Testis (tissue), 3 donors: Measurements from ENCODE around the gene GLT1D1. TPM values are rescaled to one million over a fixed set of nuclear protein-coding genes. Genes with fewer than 3 reads are reported as not detected.

Source experiments
- DNase-seq: peaks from one replicate; pipeline ENCODE4 v3.0.0-alpha.2; 2019
- H3K27ac ChIP-seq, 2 donors: fragments of 200-600 bp; sonication (generic); one replicate each; pipeline ENCODE4 v1.5.1; 2019
- H3K27me3 ChIP-seq: fragments of 200-600 bp; sonication (generic); one replicate; pipeline ENCODE4 v1.5.1; 2019
- H3K36me3 ChIP-seq: fragments of 200-600 bp; sonication (generic); one replicate; pipeline ENCODE4 v1.5.1; 2017; ENCODE audit warnings: low read depth; ENCODE audit errors: missing control alignments
- H3K4me1 ChIP-seq: fragments of 200-600 bp; sonication (generic); one replicate; pipeline ENCODE4 v1.5.1; 2019
- H3K4me3 ChIP-seq, 2 donors: fragments of 200-600 bp; sonication (generic); one replicate each; pipeline ENCODE4 v1.5.1; 2017 to 2019
- H3K9me3 ChIP-seq: fragments of 200-600 bp; sonication (generic); one replicate; pipeline ENCODE4 v1.5.1; 2017
- CTCF ChIP-seq, 3 experiments: fragments of 450-650 bp in 2 of 3; fragments of 200-600 bp in 1 of 3; sonication (generic) in 1 of 3; IDR thresholded peaks; one replicate each; pipeline ENCODE4 v1.5.1; 2016 to 2019; ENCODE audit warnings: antibody characterized with exemption in 3 of 3, mild to moderate bottlenecking in 2 of 3, moderate library complexity in 1 of 3
- POLR2A ChIP-seq: fragments of 450-650 bp; IDR thresholded peaks from one replicate; pipeline ENCODE4 v1.6.1; 2017; ENCODE audit warnings: antibody characterized with exemption, mild to moderate bottlenecking, moderate library complexity
- WGBS, 2 donors: methylation state at CpG; one replicate each; pipeline ENCODE4 v1.1.5; 2018; 5-methylcytosine and 5-hydroxymethylcytosine counted together
- intact Hi-C: fragments of 100-400 bp; cut with DNase I; formaldehyde crosslinking; loops from one replicate; pipeline ENCODE4 v1.15.1; 2023; ENCODE audit warnings: low total_unique reads
- polyA plus RNA-seq: library from polyadenylated mRNA; stranded (reverse); fragments of 350-450 nt; fragmentation: Illumina TruSeq; extraction: RNeasy Lipid Tissue Mini Kit (QIAGEN cat#74804); gene quantifications from one replicate; pipeline ENCODE4 v1.2.3, GENCODE V29; 2014; ENCODE audit warnings: low read depth, low replicate concordance; ENCODE audit not compliant: insufficient read depth
- total RNA-seq, 2 donors: library from RNA; depleted of rRNA; stranded (reverse); fragments of >200 nt; gene quantifications; one replicate each; pipeline ENCODE4 v1.2.3, GENCODE V29; 2016

GLT1D1 gene
- total and polyA plus RNA-seq, 3 donors from 2014 or later, result 10.0 to 42.3 (median 18.0) TPM

- no peaks in the 10 kb centered on the region for H3K9me3 ChIP-seq
- intact Hi-C loops, result no loop called here
- WGBS, 2 donors, result 85 to 87% methylated on average over 6 of the region's 6 CpGs
Observed at GRCh38 chr12:128891856-128892255, 38.6 kb downstream of the GLT1D1 start.

GRCh38 chr12:128903236-128903635 is 50.0 kb downstream of the GLT1D1 start:
- Histone ChIP-seq H3K27me3 (no peaks in the 10 kb centered on the region), H3K9me3 (no peaks in the 10 kb centered on the region), H3K4me3 (no peak overlapping the region), H3K4me1 (no peaks in the 10 kb centered on the region), H3K36me3 (no peaks in the 10 kb centered on the region), H3K27ac (no peak overlapping the region)
- TF ChIP-seq CTCF (IDR thresholded peaks at IDR 0.05), result no peak
- no peak for TF ChIP-seq POLR2A
- DNase-seq, result no peak
- intact Hi-C loops, result no loop called here
- WGBS, 2 donors, result 79 to 80% methylated on average over 7 of the region's 7 CpGs

More at GRCh38 chr12:128891856-128892255, 38.6 kb downstream of the GLT1D1 start:
- no peak for DNase-seq
- TF ChIP-seq CTCF (IDR thresholded peaks at IDR 0.05) (no peak), POLR2A (no peak)
- Histone ChIP-seq H3K27ac (no peak overlapping the region), H3K27me3 (no peaks in the 10 kb centered on the region), H3K36me3 (no peaks in the 10 kb centered on the region), H3K4me3 (no peak overlapping the region), H3K4me1 (no peaks in the 10 kb centered on the region)

GRCh38 chr12:128905003-128905544 is 51.8 kb downstream of the GLT1D1 start:
- WGBS, 2 donors, result 77 to 87% methylated on average over 13 of the region's 13 CpGs
- no peaks in the 10 kb centered on the region for H3K9me3 ChIP-seq
- intact Hi-C loops, result no loop called here

GRCh38 chr12:128906485-128907137 is 53.3 kb downstream of the GLT1D1 start:
- Histone ChIP-seq H3K36me3 (no peaks in the 10 kb centered on the region), H3K27ac (no peak overlapping the region), H3K9me3 (no peaks in the 10 kb centered on the region), H3K4me3 (no peak overlapping the region), H3K27me3 (no peaks in the 10 kb centered on the region), H3K4me1 (no peaks in the 10 kb centered on the region)
- no peak for DNase-seq
- TF ChIP-seq POLR2A (no peak), CTCF (IDR thresholded peaks at IDR 0.05) (no peak)
- WGBS, 2 donors, result 84 to 90% methylated on average over 4 of the region's 4 CpGs
- intact Hi-C loops, result no loop called here

More at GRCh38 chr12:128905003-128905544, 51.8 kb downstream of the GLT1D1 start:
- H3K36me3 ChIP-seq, result no peaks in the 10 kb centered on the region
- H3K4me1 ChIP-seq, result no peaks in the 10 kb centered on the region
- no peak overlapping the region for H3K4me3 ChIP-seq
- H3K27ac ChIP-seq, result no peak overlapping the region
- no peaks in the 10 kb centered on the region for H3K27me3 ChIP-seq
- DNase-seq, result no peak
- TF ChIP-seq POLR2A (no peak), CTCF (IDR thresholded peaks at IDR 0.05) (no peak)

GRCh38 chr12:128908254-128908653 is 55.0 kb downstream of the GLT1D1 start:
- intact Hi-C loops, result no loop called here
- DNase-seq, result no peak
- H3K36me3 ChIP-seq, result no peaks in the 10 kb centered on the region
- H3K4me3 ChIP-seq, result no peak overlapping the region
- no peaks in the 10 kb centered on the region for H3K4me1 ChIP-seq
- WGBS, 2 donors, result 71 to 82% methylated on average over 4 of the region's 4 CpGs
- no peaks in the 10 kb centered on the region for H3K27me3 ChIP-seq
- H3K9me3 ChIP-seq, result no peaks in the 10 kb centered on the region
- no peak overlapping the region for H3K27ac ChIP-seq
- TF ChIP-seq POLR2A, result no peak
